Kidney tubule cell (primary cell): Measurements from ENCODE around the gene RMI2.
A peak's percentile ranks its signal among the peaks of the same experiment; 100 is the strongest.
"Not testable (repeated sequence)": the region's sequence is repeated elsewhere in the genome, so short reads cannot be mapped to it uniquely, and the experiment has no call there.

Experiments
- DNase-seq: peaks from one replicate; pipeline ENCODE4 v3.0.0-alpha.2; 2018; ENCODE audit warnings: low spot score

The RMI2 gene

GRCh38 chr16:11345040-11345862 lies at the start of gene RMI2:
TSS of gene RMI2 (plus strand) at chr16:11345459. CDS start at chr16:11345472, 13 bp downstream.
- peak; percentile 97 for DNase-seq

GRCh38 chr16:11295672-11296071 lies 49.6 kb upstream of the RMI2 start:
- DNase-seq = no peak

DNA sequence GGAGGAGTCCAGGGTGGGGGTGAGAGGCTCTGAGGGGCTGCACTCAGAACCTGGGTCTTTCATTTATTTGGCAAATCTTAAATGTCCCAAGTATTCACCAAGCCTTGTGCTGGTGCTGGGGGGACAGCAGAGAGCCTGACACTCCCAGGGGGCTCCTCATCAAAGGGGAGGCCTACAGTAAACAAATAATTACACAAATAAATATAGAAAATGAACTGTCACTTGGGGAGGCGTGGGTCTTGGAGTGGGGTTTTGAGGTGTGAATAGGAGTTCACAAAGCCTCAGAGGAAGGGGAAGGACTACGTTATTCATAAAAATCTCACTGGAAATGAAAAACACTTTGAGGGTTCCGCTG lies 48.9 kb upstream of the RMI2 start:
- no peak for DNase-seq

GRCh38 chr16:11296706-11297491 lies 48.4 kb upstream of the RMI2 start:
- DNase-seq = peak; percentile 9

GRCh38 chr16:11297492-11298142 lies 47.6 kb upstream of the RMI2 start:
- peak; percentile 64 for DNase-seq

GRCh38 chr16:11298143-11298900 lies 46.9 kb upstream of the RMI2 start:
- DNase-seq = no peak

- not testable (repeated sequence) for DNase-seq
These were observed 46.2 kb upstream of the RMI2 start for GRCh38 chr16:11298950-11299547.

DNA sequence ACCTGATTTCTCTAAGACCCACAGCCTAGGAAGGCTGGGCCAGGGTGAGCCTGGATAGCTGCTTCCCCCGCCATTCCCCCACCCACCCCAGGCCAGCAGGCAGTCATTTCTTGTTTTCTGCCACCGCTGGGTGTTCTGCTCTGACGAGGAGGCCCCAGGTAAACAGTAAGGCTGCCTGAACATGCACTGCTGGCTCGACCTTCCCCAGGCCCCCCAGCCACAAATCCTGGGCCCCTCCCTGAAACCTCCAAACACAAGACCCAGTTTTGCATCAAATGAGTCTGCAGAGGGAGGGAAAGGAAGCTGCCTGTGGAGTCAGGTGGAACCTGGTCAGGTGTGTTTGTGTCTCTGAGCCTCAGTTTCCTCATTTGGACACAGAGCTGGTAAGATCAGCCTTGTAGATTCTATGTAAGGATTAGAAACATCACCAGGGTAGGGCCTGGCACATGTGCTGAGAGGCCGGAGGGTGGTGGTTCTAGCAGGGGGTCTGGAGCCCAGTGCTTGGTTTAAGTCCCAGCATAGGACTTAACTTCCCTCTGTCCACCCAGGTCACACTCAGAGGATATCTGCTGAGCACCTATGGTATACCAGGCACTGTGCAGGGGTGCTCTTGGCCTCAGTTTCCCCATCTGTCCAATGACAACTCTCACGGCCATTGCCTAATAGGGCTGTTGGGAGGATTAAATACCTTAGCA lies 45.2 kb upstream of the RMI2 start:
- no peak for DNase-seq

DNA sequence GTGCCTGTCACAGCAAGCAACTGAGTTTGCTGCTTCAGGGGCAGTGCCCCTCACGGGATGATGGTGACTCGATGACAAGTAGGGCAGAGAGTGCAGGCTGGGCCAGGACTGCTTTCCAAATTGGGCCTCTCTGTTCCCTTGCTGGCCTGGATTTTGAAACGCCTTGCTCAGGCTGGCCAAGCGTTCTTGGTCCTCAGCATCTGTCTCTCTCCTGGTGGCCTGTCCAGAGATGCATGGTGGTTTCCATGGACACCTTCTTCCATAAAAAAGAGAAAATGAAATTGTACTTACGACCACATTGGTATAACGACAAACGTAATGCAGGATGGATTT lies 44.7 kb upstream of the RMI2 start:
- DNase-seq = no peak

- no peak for DNase-seq
These were observed 43.4 kb upstream of the RMI2 start for GRCh38 chr16:11301645-11302501.

- no peak for DNase-seq
These were observed 42.3 kb upstream of the RMI2 start for GRCh38 chr16:11302977-11303376.

- peak; percentile 42 for DNase-seq
These were observed 41.7 kb upstream of the RMI2 start for GRCh38 chr16:11303405-11304138.

GRCh38 chr16:11306381-11306780 lies 38.9 kb upstream of the RMI2 start:
- DNase-seq = no peak

GRCh38 chr16:11306997-11307638 lies 38.1 kb upstream of the RMI2 start:
- DNase-seq = peak; percentile 32

- DNase-seq = no peak
These were observed 37.4 kb upstream of the RMI2 start for GRCh38 chr16:11307639-11308492.

DNA sequence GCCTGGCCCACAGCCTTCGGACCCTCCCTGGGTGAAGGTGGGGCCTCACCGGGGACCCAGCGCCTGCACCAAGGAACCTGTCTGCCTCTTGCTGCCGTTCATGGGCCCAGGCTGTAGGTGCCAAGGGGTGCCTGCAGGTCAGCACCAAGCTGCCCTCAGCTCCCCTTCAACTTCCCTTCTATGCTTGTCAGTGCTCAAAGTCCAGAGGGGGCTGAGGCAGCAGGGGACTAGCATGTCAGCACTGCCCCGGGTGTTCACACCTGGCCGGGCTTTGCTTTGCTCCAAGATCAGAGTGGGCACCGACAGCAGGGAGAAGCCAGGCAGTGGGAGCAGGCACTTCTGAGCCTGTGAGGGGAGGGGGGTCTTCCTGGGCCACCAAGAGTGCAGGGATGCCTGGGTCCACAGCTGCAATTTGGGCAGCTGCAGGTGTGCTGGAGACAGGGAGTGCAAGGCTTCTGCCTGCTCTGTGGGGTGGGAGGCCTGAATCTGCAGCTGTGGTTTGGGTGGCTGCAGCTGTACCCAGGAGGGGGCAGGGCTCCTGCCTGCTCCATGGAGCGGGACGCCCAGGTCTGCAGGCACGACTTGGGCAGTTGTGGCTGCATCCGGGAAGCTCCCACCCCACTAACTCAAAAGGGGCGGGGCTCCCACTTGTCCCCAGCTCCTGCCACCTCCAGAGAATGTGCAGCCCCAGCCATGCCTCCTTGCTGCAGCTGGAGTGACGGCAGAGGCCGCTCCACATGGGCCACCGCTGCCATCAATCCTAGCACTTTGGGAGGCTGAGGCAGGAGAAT lies 36.6 kb upstream of the RMI2 start:
- peak; percentile 74 for DNase-seq
